ENCODE measurements around the gene APOBR.

GRCh38 chr16:28499854-28500253 lies 5.4 kb downstream of the APOBR start:
- TF ChIP-seq CTCF (IDR thresholded peaks at IDR 0.05) = no peak
- no peak for TF ChIP-seq EZH2 (IDR thresholded peaks at IDR 0.05; ENCODE audit: borderline replicate concordance, insufficient read depth, low read depth, low read length, poor library complexity, severe bottlenecking)

Measured in B cell (primary cell).